D721Med (cell line): ENCODE measurements around the gene MIEN1.

Source experiments
- DNase-seq: peaks from one replicate; pipeline ENCODE4 v3.0.0; 2011; ENCODE audit warnings: low spot score; ENCODE audit not compliant: insufficient read length
- FAIRE-seq: peaks from 2 replicates; lab custom pipeline; 2011; peaks lifted over from hg19 to GRCh38; lab: Jason Lieb, UNC
- TF ChIP-seq, protein P1 (sequence below): IDR thresholded peaks from 2 replicates; pipeline ENCODE4 v1.5.1; 2012; ENCODE audit warnings: mild to moderate bottlenecking, control low read depth; ENCODE audit not compliant: insufficient read depth; ENCODE audit errors: missing control alignments

The MIEN1 gene

GRCh38 chr17:39687546-39688474 is 42.5 kb downstream of the MIEN1 start, which contains the start of gene PGAP3:
Gene PGAP3, minus strand, starts transcription at chr17:39688057. Its CDS starts 43 bp downstream, at chr17:39688014.
- no peak for FAIRE-seq
- peak; percentile 85 for DNase-seq

GRCh38 chr17:39687101-39687545 is 43.2 kb downstream of the MIEN1 start:
- DNase-seq (no peak), FAIRE-seq (no peak)
- TF ChIP-seq, protein P1, sequence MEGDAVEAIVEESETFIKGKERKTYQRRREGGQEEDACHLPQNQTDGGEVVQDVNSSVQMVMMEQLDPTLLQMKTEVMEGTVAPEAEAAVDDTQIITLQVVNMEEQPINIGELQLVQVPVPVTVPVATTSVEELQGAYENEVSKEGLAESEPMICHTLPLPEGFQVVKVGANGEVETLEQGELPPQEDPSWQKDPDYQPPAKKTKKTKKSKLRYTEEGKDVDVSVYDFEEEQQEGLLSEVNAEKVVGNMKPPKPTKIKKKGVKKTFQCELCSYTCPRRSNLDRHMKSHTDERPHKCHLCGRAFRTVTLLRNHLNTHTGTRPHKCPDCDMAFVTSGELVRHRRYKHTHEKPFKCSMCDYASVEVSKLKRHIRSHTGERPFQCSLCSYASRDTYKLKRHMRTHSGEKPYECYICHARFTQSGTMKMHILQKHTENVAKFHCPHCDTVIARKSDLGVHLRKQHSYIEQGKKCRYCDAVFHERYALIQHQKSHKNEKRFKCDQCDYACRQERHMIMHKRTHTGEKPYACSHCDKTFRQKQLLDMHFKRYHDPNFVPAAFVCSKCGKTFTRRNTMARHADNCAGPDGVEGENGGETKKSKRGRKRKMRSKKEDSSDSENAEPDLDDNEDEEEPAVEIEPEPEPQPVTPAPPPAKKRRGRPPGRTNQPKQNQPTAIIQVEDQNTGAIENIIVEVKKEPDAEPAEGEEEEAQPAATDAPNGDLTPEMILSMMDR, result no peak

More at GRCh38 chr17:39687546-39688474, 42.5 kb downstream of the MIEN1 start, which contains the start of gene PGAP3:
- TF ChIP-seq, protein P1, result no peak

DNA sequence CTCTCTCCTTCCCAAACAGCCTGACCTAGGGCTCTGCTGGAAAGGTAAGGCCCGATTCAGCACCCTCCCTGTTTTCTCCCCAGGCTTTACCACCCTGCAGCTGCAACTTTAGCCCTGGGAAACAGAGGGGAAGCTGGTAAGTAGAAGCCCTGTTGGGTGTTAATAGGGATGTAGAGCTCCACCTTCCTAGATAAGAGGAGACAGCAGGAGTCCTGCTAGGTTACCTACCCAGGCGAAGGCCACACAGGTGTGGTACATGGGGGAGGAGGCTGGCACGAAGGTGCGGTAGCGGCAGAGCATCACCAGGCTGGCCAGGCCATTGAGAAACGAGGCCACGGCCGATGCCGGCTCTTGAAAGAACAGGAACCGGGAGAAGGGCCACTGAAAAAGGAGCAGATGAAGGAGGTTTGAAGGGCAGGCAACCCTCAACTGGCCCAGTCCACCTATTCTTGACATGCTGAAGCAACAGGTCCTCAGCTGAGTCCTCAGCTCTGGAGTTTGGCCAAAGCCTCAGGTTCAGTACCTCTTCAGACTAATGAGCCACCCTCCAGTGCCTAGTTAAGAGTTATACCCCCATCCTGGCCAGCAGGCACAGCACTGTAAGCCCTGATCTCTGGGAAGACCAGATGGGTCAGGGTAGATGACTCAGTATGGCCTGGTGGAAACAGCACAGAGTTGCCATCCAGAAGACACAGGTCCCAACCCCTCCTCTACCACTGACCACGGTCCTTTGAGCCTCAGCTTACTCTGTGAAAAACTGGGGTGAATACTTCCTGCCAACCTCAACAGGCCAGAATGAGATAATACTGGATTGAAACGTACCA is 45.8 kb downstream of the MIEN1 start:
- FAIRE-seq (no peak), DNase-seq (no peak)
- TF ChIP-seq, protein P1, result no peak

GRCh38 chr17:39683295-39683939 is 46.9 kb downstream of the MIEN1 start:
- FAIRE-seq, result no peak
- TF ChIP-seq, protein P1, result no peak
- no peak for DNase-seq

DNA sequence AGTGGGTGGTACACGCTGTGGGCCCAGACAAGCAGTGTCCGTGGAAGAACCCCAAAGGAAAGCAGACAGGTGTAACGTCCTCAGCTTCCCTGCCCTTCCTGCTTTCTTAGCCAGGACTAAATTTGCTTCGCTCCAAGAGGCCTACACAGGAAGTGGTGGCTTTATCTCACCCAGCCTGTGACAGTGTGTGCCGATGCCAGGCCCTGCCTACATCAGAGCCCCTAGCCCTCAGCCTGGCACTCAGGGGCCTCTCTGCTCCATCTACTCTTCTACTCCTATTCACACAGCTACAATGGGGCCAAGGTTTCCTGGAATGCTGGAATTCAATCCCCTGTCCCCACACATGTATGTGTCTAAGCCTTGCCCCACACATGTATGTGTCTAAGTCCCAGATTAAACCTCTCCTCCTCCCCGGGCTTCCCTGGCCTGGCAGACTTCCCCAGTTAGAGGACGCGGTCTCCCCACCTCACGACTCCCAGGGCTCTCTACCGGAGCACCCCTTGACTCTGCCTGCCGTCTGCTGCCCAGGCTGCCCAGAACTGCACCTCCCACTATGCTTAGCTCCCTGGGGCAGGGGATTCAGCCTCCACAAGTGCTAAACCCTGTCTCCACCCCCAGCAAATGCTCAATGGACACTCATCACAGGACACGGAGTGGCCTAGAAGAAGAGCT is 50.7 kb downstream of the MIEN1 start:
- TF ChIP-seq, protein P1, result no peak
- DNase-seq (no peak), FAIRE-seq (no peak)
